ENCODE measurements around the gene ITPRIP. TPM values are rescaled to one million over a fixed set of nuclear protein-coding genes. Genes with fewer than 3 reads are reported as not detected.
A peak's percentile ranks its signal among the peaks of the same experiment; 100 is the strongest.

ITPRIP gene
- total RNA-seq, 4 donors from 2014 or later, result 1.8 to 25.1 (median 6.6) TPM

- no peaks in the 10 kb centered on the region for H3K27me3 ChIP-seq
- peaks cover 12 to 65% (median 37%) of the 10 kb centered on the region in 4 donors for H3K4me1 ChIP-seq
- no peaks in the 10 kb centered on the region for H3K9me3 ChIP-seq
- peak overlapping the region; percentile 95 to 98 (median 98) for H3K27ac ChIP-seq
- H3K4me3 ChIP-seq, result peak overlapping the region; percentile 73 to 96 (median 90)
- intact Hi-C loops (cut with DNase I; ENCODE audit: low total_unique reads) (no loop called here), in situ Hi-C loops (cut with MboI; ENCODE audit: low pct_ligation_motif_present in 1 of 4, low pct_unique_long_range_greater_than_20kb in 1 of 4, low sequenced_read_pairs in 3 of 4) (no loop called here)
- TF ChIP-seq POLR2AphosphoS5 (IDR thresholded peaks at IDR 0.05) (no peak), CTCF (IDR thresholded peaks at IDR 0.05) (no peak), POLR2A (IDR thresholded peaks at IDR 0.05) (no peak), EP300 (IDR thresholded peaks at IDR 0.05; ENCODE audit: low read depth) (no peak)
- DNase-seq, result peak; percentile 63
- WGBS, 2 donors (ENCODE audit: low coverage in 1 of 2), result 1% methylated on average over 21 of the region's 23 CpGs; no CpG with 5 or more reads in 1 of the 2 donors
- H3K36me3 ChIP-seq, result no peaks in the 10 kb centered on the region
These were observed 712 bp downstream of the ITPRIP start for GRCh38 chr10:104337521-104337984.

GRCh38 chr10:104336821-104337467 lies 1.3 kb downstream of the ITPRIP start:
- no peaks in the 10 kb centered on the region for H3K9me3 ChIP-seq
- intact Hi-C loops (cut with DNase I; ENCODE audit: low total_unique reads), result no loop called here
- DNase-seq, result no peak
- H3K36me3 ChIP-seq, result no peaks in the 10 kb centered on the region
- peaks cover 14 to 71% (median 42%) of the 10 kb centered on the region in 4 donors for H3K4me1 ChIP-seq
- peak overlapping the region; percentile 73 to 96 (median 90) for H3K4me3 ChIP-seq
- 17 to 31% methylated on average over 12 of the region's 12 CpGs for WGBS, 2 donors (ENCODE audit: low coverage in 1 of 2)
- peak overlapping the region; percentile 95 to 98 (median 98) for H3K27ac ChIP-seq
- in situ Hi-C loops (cut with MboI; ENCODE audit: low pct_ligation_motif_present in 1 of 4, low pct_unique_long_range_greater_than_20kb in 1 of 4, low sequenced_read_pairs in 3 of 4), result no loop called here
- H3K27me3 ChIP-seq, result no peaks in the 10 kb centered on the region
- TF ChIP-seq POLR2A (IDR thresholded peaks at IDR 0.05) (no peak), EP300 (IDR thresholded peaks at IDR 0.05; ENCODE audit: low read depth) (no peak), CTCF (IDR thresholded peaks at IDR 0.05) (no peak)

- H3K4me1 ChIP-seq, result peaks cover 28 to 84% (median 54%) of the 10 kb centered on the region in 4 donors
These were observed 3.2 kb downstream of the ITPRIP start for GRCh38 chr10:104334965-104335650.

More at GRCh38 chr10:104334965-104335650, 3.2 kb downstream of the ITPRIP start:
- DNase-seq, result no peak
- H3K4me3 ChIP-seq, result no peak overlapping the region
- in situ Hi-C loops (cut with MboI; ENCODE audit: low pct_ligation_motif_present in 1 of 4, low pct_unique_long_range_greater_than_20kb in 1 of 4, low sequenced_read_pairs in 3 of 4) (no loop called here), intact Hi-C loops (cut with DNase I; ENCODE audit: low total_unique reads) (no loop called here)
- TF ChIP-seq CTCF (IDR thresholded peaks at IDR 0.05) (no peak), EP300 (IDR thresholded peaks at IDR 0.05; ENCODE audit: low read depth) (no peak), POLR2AphosphoS5 (IDR thresholded peaks at IDR 0.05) (no peak), POLR2A (IDR thresholded peaks at IDR 0.05) (no peak)
- H3K27ac ChIP-seq, result peak overlapping the region in 3 of 4 donors; percentile 5 to 90 (median 14)
- no peaks in the 10 kb centered on the region for H3K9me3 ChIP-seq
- H3K36me3 ChIP-seq, result no peaks in the 10 kb centered on the region
- H3K27me3 ChIP-seq, result no peaks in the 10 kb centered on the region
- WGBS, 2 donors (ENCODE audit: low coverage in 1 of 2), result 86 to 91% methylated on average over 12 to 13 of the region's 13 CpGs
